Transverse colon (tissue), 4 donors: Measurements from ENCODE around the gene SACM1L.

ENCODE experiments used
- POLR2AphosphoS5 ChIP-seq, 3 donors: sonication (generic); formaldehyde crosslinking; IDR thresholded peaks; one replicate each; pipeline ENCODE4 v1.6.1; 2016; ENCODE audit warnings: antibody characterized with exemption in 3 of 3
- TF ChIP-seq, protein P1 (sequence below), 5 experiments: fragments of 200-600 bp in 3 of 5; fragments of 450-650 bp in 2 of 5; sonication (generic) in 3 of 5; IDR thresholded peaks; 1 replicate in 2 of 5; 2 replicates in 3 of 5; pipeline ENCODE4 v1.5.1; 2016 to 2017; ENCODE audit warnings: antibody characterized with exemption in 5 of 5, inconsistent platforms in 3 of 5, mild to moderate bottlenecking in 2 of 5, moderate library complexity in 1 of 5

DNA sequence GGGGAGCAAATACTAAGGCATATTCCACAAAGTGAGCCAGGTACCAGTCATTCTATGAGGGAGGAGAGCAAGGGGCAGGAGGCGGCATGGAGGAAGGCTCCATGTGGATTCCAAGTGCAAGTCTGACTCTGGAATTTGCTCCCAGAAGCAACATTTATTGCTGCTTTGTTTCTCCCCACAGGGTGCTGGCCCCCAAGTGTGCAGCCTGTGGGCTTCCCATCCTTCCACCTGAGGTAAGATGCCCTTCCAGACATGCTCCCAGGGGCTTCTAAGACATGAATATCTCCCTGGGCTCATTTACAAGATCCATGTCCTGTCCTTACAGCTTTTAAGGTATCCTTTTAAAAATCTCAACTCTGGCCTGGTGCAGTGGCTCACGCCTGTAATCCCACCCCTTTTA, 15.9 kb upstream of the SACM1L start:
- TF ChIP-seq, protein P1, sequence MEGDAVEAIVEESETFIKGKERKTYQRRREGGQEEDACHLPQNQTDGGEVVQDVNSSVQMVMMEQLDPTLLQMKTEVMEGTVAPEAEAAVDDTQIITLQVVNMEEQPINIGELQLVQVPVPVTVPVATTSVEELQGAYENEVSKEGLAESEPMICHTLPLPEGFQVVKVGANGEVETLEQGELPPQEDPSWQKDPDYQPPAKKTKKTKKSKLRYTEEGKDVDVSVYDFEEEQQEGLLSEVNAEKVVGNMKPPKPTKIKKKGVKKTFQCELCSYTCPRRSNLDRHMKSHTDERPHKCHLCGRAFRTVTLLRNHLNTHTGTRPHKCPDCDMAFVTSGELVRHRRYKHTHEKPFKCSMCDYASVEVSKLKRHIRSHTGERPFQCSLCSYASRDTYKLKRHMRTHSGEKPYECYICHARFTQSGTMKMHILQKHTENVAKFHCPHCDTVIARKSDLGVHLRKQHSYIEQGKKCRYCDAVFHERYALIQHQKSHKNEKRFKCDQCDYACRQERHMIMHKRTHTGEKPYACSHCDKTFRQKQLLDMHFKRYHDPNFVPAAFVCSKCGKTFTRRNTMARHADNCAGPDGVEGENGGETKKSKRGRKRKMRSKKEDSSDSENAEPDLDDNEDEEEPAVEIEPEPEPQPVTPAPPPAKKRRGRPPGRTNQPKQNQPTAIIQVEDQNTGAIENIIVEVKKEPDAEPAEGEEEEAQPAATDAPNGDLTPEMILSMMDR (IDR thresholded peaks at IDR 0.05): no peak
- no peak for TF ChIP-seq POLR2AphosphoS5 (IDR thresholded peaks at IDR 0.05)
